Keratinocyte (primary cell): Measurements from ENCODE around the gene C2. TPM values are rescaled to one million over a fixed set of nuclear protein-coding genes. Genes with fewer than 3 reads are reported as not detected.

Experiments used
- DNase-seq: peaks from one replicate; pipeline ENCODE4 v3.0.0-alpha.2; 2011; ENCODE audit warnings: low read depth, missing footprints, low spot score
- FAIRE-seq: peaks from 2 replicates; lab custom pipeline; 2011; peaks lifted over from hg19 to GRCh38; lab: Jason Lieb, UNC
- H2AFZ ChIP-seq: 2 replicates; pipeline ENCODE4 v1.6.0; 2012; ENCODE audit warnings: low read length, control low read depth, inconsistent platforms; ENCODE audit not compliant: control insufficient read depth
- H3K27ac ChIP-seq: 2 replicates; pipeline ENCODE4 v1.5.1; 2011; ENCODE audit warnings: low read length; ENCODE audit not compliant: control insufficient read depth, insufficient read depth
- H3K27me3 ChIP-seq: 3 replicates; pipeline ENCODE4 v1.6.0; 2011; ENCODE audit warnings: low read length; ENCODE audit not compliant: control insufficient read depth, insufficient read depth; ENCODE audit errors: extremely low read depth
- H3K36me3 ChIP-seq, 2 experiments: 2 replicates in 1 of 2; 3 replicates in 1 of 2; pipeline ENCODE4 v1.5.1; 2011; ENCODE audit warnings: low read length in 2 of 2, mild to moderate bottlenecking in 1 of 2; ENCODE audit not compliant: control insufficient read depth in 2 of 2, insufficient read depth in 2 of 2; ENCODE audit errors: extremely low read depth in 1 of 2
- H3K4me1 ChIP-seq: 3 replicates; pipeline ENCODE4 v1.5.1; 2011; ENCODE audit warnings: low read length; ENCODE audit not compliant: control insufficient read depth, insufficient read depth; ENCODE audit errors: extremely low read depth
- H3K4me2 ChIP-seq: 3 replicates; pipeline ENCODE4 v1.6.0; 2011; ENCODE audit warnings: low read depth, low read length; ENCODE audit not compliant: control insufficient read depth, insufficient read depth; ENCODE audit errors: extremely low read depth
- H3K4me3 ChIP-seq, 3 experiments: fragments of 200-600 bp in 1 of 3; sonication (generic) in 1 of 3; 2 replicates in 2 of 3; 3 replicates in 1 of 3; pipeline ENCODE4 v1.5.1; 2011 to 2016; ENCODE audit warnings: low read length in 3 of 3, mild to moderate bottlenecking in 3 of 3, control low read depth in 2 of 3, inconsistent platforms in 1 of 3, low read depth in 1 of 3, mixed read lengths in 1 of 3, mixed run types in 1 of 3, moderate library complexity in 1 of 3; ENCODE audit not compliant: control insufficient read depth in 2 of 3, insufficient read depth in 2 of 3; ENCODE audit errors: extremely low read depth in 1 of 3
- H3K79me2 ChIP-seq: 2 replicates; pipeline ENCODE4 v1.6.0; 2012; ENCODE audit warnings: low read length; ENCODE audit not compliant: control insufficient read depth, insufficient read depth
- H3K9ac ChIP-seq: 3 replicates; pipeline ENCODE4 v1.6.0; 2011; ENCODE audit warnings: low read length; ENCODE audit not compliant: control insufficient read depth, insufficient read depth; ENCODE audit errors: extremely low read depth
- H3K9me1 ChIP-seq: 3 replicates; pipeline ENCODE4 v1.6.0; 2011; ENCODE audit warnings: low read length; ENCODE audit not compliant: control insufficient read depth, insufficient read depth; ENCODE audit errors: extremely low read depth
- H3K9me3 ChIP-seq: 2 replicates; pipeline ENCODE4 v1.5.1; 2012; ENCODE audit warnings: low read depth, low read length; ENCODE audit not compliant: control insufficient read depth
- H4K20me1 ChIP-seq: 3 replicates; pipeline ENCODE4 v1.6.0; 2011; ENCODE audit warnings: low read length; ENCODE audit not compliant: control insufficient read depth, insufficient read depth; ENCODE audit errors: extremely low read depth
- CTCF ChIP-seq, 3 experiments: IDR thresholded peaks in 1 of 3; conservative IDR thresholded peaks in 1 of 3; optimal IDR thresholded peaks in 1 of 3; 2 replicates in 2 of 3; 3 replicates in 1 of 3; pipeline versions ENCODE3 to v1.5.1; 2011; ENCODE audit warnings: low read length in 3 of 3, mild to moderate bottlenecking in 3 of 3, moderate library complexity in 2 of 3, control low read depth in 1 of 3, inconsistent platforms in 1 of 3; ENCODE audit not compliant: insufficient read depth in 2 of 3; ENCODE audit errors: extremely low read depth in 1 of 3
- EZH2 ChIP-seq: IDR thresholded peaks from one replicate; pipeline ENCODE4 v1.6.1; 2012; ENCODE audit warnings: inconsistent platforms, mild to moderate bottlenecking, low read length, moderate library complexity
- dilution Hi-C: fragments of 300-500 bp; cut with MboI; formaldehyde crosslinking; loops from one replicate; pipeline ENCODE4 v1.7.0; 2020; ENCODE audit warnings: low sequenced_read_pairs; ENCODE audit not compliant: extremely low pct_ligation_motif_present
- polyA plus RNA-seq, 5 experiments: library from polyadenylated mRNA; depleted of rRNA in 3 of 5; stranded (reverse) in 3 of 5; stranded (forward) in 1 of 5; unstranded in 1 of 5; fragments of >200 nt; gene quantifications; 1 replicate in 1 of 5; 2 replicates in 3 of 5; 3 replicates in 1 of 5; pipeline versions ENCODE4 v1.2.1 to v1.2.3, GENCODE V29; 2011 to 2012; ENCODE audit warnings: missing spikeins in 2 of 5, low read depth in 1 of 5, low replicate concordance in 1 of 5

The C2 gene
- polyA plus RNA-seq, 1 donor (not counting 4 experiments of a cell fraction or from before 2014, with no cell fraction given): not detected

DNA sequence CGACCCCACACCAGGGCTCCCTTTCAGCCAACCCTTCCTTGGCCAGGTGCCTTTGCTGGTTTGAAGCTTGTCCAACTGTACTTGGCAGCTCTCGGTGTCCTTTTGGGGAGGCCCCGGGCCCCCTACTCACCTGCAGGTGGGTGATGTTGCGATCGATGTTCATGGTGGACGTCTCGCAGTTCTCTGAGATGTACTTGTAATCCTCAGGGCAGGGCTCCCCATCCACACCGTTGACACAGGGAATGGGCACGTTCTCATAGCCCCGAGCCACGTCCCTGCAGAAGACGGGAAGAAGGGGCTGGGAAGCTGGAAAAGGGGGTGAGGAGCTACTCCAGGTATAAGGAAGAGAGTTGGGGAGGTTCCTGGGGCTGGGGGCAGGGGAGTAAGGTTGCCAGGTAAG is 43.8 kb upstream of the C2 start:
- H3K36me3 ChIP-seq: peaks cover 32 to 38% of the 10 kb centered on the region in 2 experiments
- no peaks in the 10 kb centered on the region for H3K9me3 ChIP-seq
- H2AFZ ChIP-seq: no peak overlapping the region
- H3K4me2 ChIP-seq: no peak overlapping the region
- H3K4me3 ChIP-seq: no peak overlapping the region
- TF ChIP-seq EZH2 (no peak), CTCF (optimal IDR thresholded peaks at IDR 0.05 in 1 of 3, IDR thresholded peaks at IDR 0.05 in 1 of 3, conservative IDR thresholded peaks at IDR 0.05 in 1 of 3; ENCODE audit: extremely low read depth in 1 of 3, insufficient read depth in 2 of 3, low read length in 3 of 3) (no peak)
- dilution Hi-C loops: no loop called here
- no peak overlapping the region for H3K27ac ChIP-seq
- peaks cover 1% of the 10 kb centered on the region for H3K4me1 ChIP-seq
- DNase-seq: no peak
- no peaks in the 10 kb centered on the region for H4K20me1 ChIP-seq
- H3K9ac ChIP-seq: no peak overlapping the region
- H3K79me2 ChIP-seq: no peaks in the 10 kb centered on the region
- H3K9me1 ChIP-seq: no peaks in the 10 kb centered on the region
- no peak for FAIRE-seq
- H3K27me3 ChIP-seq: no peaks in the 10 kb centered on the region

DNA sequence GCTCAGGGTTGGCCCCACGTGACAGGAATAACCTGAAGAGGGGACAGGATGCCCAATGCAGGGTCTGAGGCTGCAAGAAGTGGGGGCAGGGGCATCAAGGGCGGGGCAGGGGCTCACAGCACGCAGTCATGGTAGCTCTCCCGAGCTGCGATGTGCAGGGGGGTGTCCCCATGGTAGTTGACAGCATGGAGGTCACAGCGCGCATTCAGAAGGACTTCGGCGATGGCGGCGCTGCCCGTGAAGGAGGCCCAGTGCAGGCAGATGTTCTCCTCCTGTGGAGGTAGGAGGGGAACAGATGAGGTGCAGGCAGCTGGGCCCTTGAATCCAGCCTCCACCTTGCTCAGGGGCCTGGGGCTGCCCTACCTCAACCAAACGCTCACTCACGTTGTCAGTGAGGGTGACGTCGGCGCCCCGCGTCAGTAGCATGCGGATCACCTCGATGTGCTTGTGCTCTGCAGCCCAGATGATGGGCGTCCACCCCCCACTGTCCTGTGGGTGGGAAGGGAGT is 42.9 kb upstream of the C2 start:
- no peaks in the 10 kb centered on the region for H3K9me3 ChIP-seq
- TF ChIP-seq CTCF (optimal IDR thresholded peaks at IDR 0.05 in 1 of 3, IDR thresholded peaks at IDR 0.05 in 1 of 3, conservative IDR thresholded peaks at IDR 0.05 in 1 of 3; ENCODE audit: extremely low read depth in 1 of 3, insufficient read depth in 2 of 3, low read length in 3 of 3) (no peak), EZH2 (no peak)
- no peaks in the 10 kb centered on the region for H4K20me1 ChIP-seq
- peaks cover 38 to 42% of the 10 kb centered on the region in 2 experiments for H3K36me3 ChIP-seq
- no peak for FAIRE-seq
- no peaks in the 10 kb centered on the region for H3K9me1 ChIP-seq
- no peak overlapping the region for H3K27ac ChIP-seq
- DNase-seq: no peak
- dilution Hi-C loops: no loop called here
- H2AFZ ChIP-seq: no peak overlapping the region
- no peaks in the 10 kb centered on the region for H3K79me2 ChIP-seq
- H3K4me3 ChIP-seq: no peak overlapping the region
- H3K27me3 ChIP-seq: no peaks in the 10 kb centered on the region
- no peak overlapping the region for H3K9ac ChIP-seq
- H3K4me2 ChIP-seq: no peak overlapping the region
- H3K4me1 ChIP-seq: no peaks in the 10 kb centered on the region
